ENCODE data around the gene AURKAIP1.
"Not testable (repeated sequence)": the region's sequence is repeated elsewhere in the genome, so short reads cannot be mapped to it uniquely, and the experiment has no call there.

AURKAIP1 gene

GRCh38 chr1:1385339-1385738 is 10.3 kb upstream of the AURKAIP1 start:
- not testable (repeated sequence) for DNase-seq

- no peak for DNase-seq
Observed at GRCh38 chr1:1381294-1381693, 6.3 kb upstream of the AURKAIP1 start.

GRCh38 chr1:1380860-1381259 is 5.9 kb upstream of the AURKAIP1 start:
- no peak for DNase-seq

GRCh38 chr1:1377540-1378205 is 2.7 kb upstream of the AURKAIP1 start:
- no peak for DNase-seq

GRCh38 chr1:1376551-1377226 is 1.7 kb upstream of the AURKAIP1 start:
- no peak for DNase-seq

GRCh38 chr1:1374589-1374928 is 448 bp downstream of the AURKAIP1 start:
- DNase-seq, result no peak

- DNase-seq, result no peak
Observed at GRCh38 chr1:1373815-1374588, 1.0 kb downstream of the AURKAIP1 start.

GRCh38 chr1:1373051-1373814 is 1.8 kb downstream of the AURKAIP1 start:
- DNase-seq, result no peak

- peak; percentile 86 for DNase-seq
Observed at GRCh38 chr1:1371746-1372711, 3.0 kb downstream of the AURKAIP1 start.

- DNase-seq, result no peak
Observed at GRCh38 chr1:1371364-1371745, 3.7 kb downstream of the AURKAIP1 start.

- DNase-seq, result no peak
Observed at GRCh38 chr1:1370771-1371300, 4.2 kb downstream of the AURKAIP1 start.

- not testable (repeated sequence) for DNase-seq
Observed at GRCh38 chr1:1370094-1370493, 4.9 kb downstream of the AURKAIP1 start.

- DNase-seq, result no peak
Observed at GRCh38 chr1:1367315-1367714, 7.7 kb downstream of the AURKAIP1 start.

- DNase-seq, result no peak
Observed at GRCh38 chr1:1366699-1367066, 8.3 kb downstream of the AURKAIP1 start.

GRCh38 chr1:1365875-1366698 is 8.9 kb downstream of the AURKAIP1 start:
- DNase-seq, result no peak

GRCh38 chr1:1364266-1364665 is 10.7 kb downstream of the AURKAIP1 start:
- DNase-seq, result no peak

GRCh38 chr1:1361982-1362423 is 13.0 kb downstream of the AURKAIP1 start:
- DNase-seq, result peak; percentile 89

GRCh38 chr1:1361233-1361981 is 13.6 kb downstream of the AURKAIP1 start:
- no peak for DNase-seq

GRCh38 chr1:1360506-1361169 is 14.4 kb downstream of the AURKAIP1 start:
- peak; percentile 99 for DNase-seq

Data from islet precursor cell (in vitro differentiated cells).